SH-SY5Y (cell line): ENCODE measurements around the gene ETV5.

ENCODE experiments used
- GATA2 ChIP-seq: IDR thresholded peaks from 2 replicates; pipeline ENCODE4 v1.6.1; 2011; ENCODE audit warnings: mild to moderate bottlenecking, low read depth, low read length
- GATA3 ChIP-seq: IDR thresholded peaks from 2 replicates; pipeline ENCODE4 v1.6.1; 2011; ENCODE audit warnings: low read depth, mild to moderate bottlenecking, low read length, moderate library complexity

- TF ChIP-seq GATA2: no peak
- no peak for TF ChIP-seq GATA3
These were observed 43.5 kb upstream of the ETV5 start for GRCh38 chr3:186152361-186152798.
